ENCODE data around the gene ULBP2.
A peak's percentile ranks its signal among the peaks of the same experiment; 100 is the strongest.
"Not testable (repeated sequence)": the region's sequence is repeated elsewhere in the genome, so short reads cannot be mapped to it uniquely, and the experiment has no call there.

The ULBP2 gene

GRCh38 chr6:149951096-149951495, 9.3 kb downstream of the ULBP2 start:
- H3K4me3 ChIP-seq (ENCODE audit: low read depth, low read length): no peak overlapping the region
- no peaks in the 10 kb centered on the region for H3K9me3 ChIP-seq (ENCODE audit: severe bottlenecking)
- TF ChIP-seq CTCF (IDR thresholded peaks at IDR 0.05; ENCODE audit: low read depth, low read length): no peak
- H3K27ac ChIP-seq: no peak overlapping the region
- no peaks in the 10 kb centered on the region for H3K36me3 ChIP-seq
- peaks cover 31% of the 10 kb centered on the region for H3K27me3 ChIP-seq (ENCODE audit: insufficient read depth, low read depth, severe bottlenecking)
- DNase-seq: no peak

GRCh38 chr6:149951626-149952025, 9.8 kb downstream of the ULBP2 start:
- Histone ChIP-seq H3K36me3 (no peaks in the 10 kb centered on the region), H3K9me3 (ENCODE audit: severe bottlenecking) (no peaks in the 10 kb centered on the region), H3K27ac (no peak overlapping the region), H3K4me3 (ENCODE audit: low read depth, low read length) (no peak overlapping the region), H3K27me3 (ENCODE audit: insufficient read depth, low read depth, severe bottlenecking) (peaks cover 32% of the 10 kb centered on the region)
- DNase-seq: no peak
- no peak for TF ChIP-seq CTCF (IDR thresholded peaks at IDR 0.05; ENCODE audit: low read depth, low read length)

DNA sequence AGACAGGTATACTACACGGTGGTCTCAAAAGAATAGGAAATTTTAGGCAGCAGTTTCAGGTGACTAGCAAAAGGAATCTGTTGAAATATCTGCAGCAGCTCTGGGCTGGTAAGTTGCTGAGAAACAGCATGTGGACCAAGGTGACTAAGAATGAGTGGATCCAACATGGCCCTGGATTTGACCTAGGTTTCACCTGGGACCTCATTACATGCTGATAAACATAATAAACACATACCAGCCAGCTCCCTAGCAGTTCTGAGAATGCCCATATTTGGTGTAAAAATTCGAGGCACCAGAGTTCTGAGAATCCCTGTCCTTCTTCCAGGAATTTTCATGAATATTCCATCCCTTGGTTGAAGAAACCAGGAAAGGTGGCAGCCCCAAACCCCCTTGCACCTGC, 11.6 kb downstream of the ULBP2 start:
- not testable (repeated sequence) for H3K4me3 ChIP-seq (ENCODE audit: low read depth, low read length); DNase-seq
- peaks cover 41% of the 10 kb centered on the region for H3K27me3 ChIP-seq (ENCODE audit: insufficient read depth, low read depth, severe bottlenecking)

DNA sequence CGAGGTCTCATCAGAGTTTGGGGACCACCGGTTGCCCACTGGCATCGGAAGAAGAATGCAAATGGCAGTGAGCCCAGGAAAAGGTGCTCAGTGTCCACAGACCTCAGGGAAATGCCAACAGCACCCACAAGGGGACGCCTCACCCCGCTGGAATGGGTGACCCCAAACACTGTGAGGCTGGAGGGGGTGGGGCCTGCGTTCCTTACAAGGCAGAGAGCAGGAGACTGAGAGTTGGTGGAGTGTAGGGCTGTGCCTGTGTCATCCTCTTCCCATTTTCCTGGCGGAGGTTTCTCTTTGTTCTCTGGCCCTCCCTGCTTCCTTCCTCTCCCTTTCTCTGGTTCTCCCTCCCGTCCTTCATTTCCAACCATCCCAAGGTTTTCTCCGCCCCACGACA, 12.1 kb downstream of the ULBP2 start:
- H3K27me3 ChIP-seq (ENCODE audit: insufficient read depth, low read depth, severe bottlenecking): peaks cover 44% of the 10 kb centered on the region
- not testable (repeated sequence) for H3K4me3 ChIP-seq (ENCODE audit: low read depth, low read length); H3K36me3 ChIP-seq; H3K9me3 ChIP-seq (ENCODE audit: severe bottlenecking); DNase-seq; H3K27ac ChIP-seq

More for the DNA sequence above, 11.6 kb downstream of the ULBP2 start:
- not testable (repeated sequence) for H3K9me3 ChIP-seq (ENCODE audit: severe bottlenecking); H3K36me3 ChIP-seq; H3K27ac ChIP-seq

DNA sequence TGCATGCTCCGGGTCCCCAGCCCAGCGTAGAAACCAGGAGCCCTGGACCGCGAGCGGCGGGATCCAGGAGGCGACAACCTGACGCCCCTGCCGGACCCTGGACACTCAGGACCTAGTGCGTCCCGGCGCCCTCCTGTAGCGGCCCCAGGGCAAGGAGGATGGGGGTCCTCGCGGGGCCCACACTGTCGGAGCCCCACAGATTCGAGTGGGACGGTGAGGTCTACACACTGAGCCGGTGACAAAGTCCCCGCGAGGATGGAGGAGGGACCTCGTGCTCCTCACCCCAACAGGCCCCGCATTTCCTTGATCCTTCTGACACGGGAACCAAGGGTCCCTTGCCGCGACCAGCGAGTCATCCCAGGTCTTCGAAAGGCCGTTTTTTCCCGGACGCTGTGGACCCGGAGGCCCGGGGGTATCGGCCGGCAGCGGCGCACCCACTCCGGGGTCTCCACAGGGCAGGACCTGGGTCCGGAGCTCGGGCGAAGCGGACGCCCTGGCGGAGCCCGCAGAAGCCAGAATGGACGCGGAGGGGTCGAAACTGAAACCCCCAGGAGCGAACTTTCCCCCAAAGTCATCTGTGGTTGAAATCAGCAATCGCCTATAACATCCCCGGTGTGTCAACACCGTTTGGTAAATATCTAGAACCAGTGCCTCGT, 12.6 kb downstream of the ULBP2 start:
- H3K9me3 ChIP-seq (ENCODE audit: severe bottlenecking); H3K27ac ChIP-seq; H3K36me3 ChIP-seq; DNase-seq: not testable (repeated sequence)
- peak overlapping the region; percentile 16; the same call in 1 of the 2 replicates for H3K4me3 ChIP-seq (ENCODE audit: low read depth, low read length)
- peaks cover 49% of the 10 kb centered on the region for H3K27me3 ChIP-seq (ENCODE audit: insufficient read depth, low read depth, severe bottlenecking)

- not testable (repeated sequence) for H3K27ac ChIP-seq; H3K36me3 ChIP-seq; DNase-seq; H3K4me3 ChIP-seq (ENCODE audit: low read depth, low read length); H3K9me3 ChIP-seq (ENCODE audit: severe bottlenecking)
- H3K27me3 ChIP-seq (ENCODE audit: insufficient read depth, low read depth, severe bottlenecking): peaks cover 54% of the 10 kb centered on the region
Measured at GRCh38 chr6:149954984-149955653, 13.3 kb downstream of the ULBP2 start.

GRCh38 chr6:149955654-149956317, 14.0 kb downstream of the ULBP2 start:
- not testable (repeated sequence) for H3K27ac ChIP-seq; H3K9me3 ChIP-seq (ENCODE audit: severe bottlenecking); DNase-seq; H3K36me3 ChIP-seq; H3K4me3 ChIP-seq (ENCODE audit: low read depth, low read length)
- peaks cover 55% of the 10 kb centered on the region for H3K27me3 ChIP-seq (ENCODE audit: insufficient read depth, low read depth, severe bottlenecking)

GRCh38 chr6:149958124-149958523, 16.3 kb downstream of the ULBP2 start:
- H3K36me3 ChIP-seq; H3K27ac ChIP-seq; H3K9me3 ChIP-seq (ENCODE audit: severe bottlenecking); DNase-seq; H3K4me3 ChIP-seq (ENCODE audit: low read depth, low read length): not testable (repeated sequence)
- H3K27me3 ChIP-seq (ENCODE audit: insufficient read depth, low read depth, severe bottlenecking): peaks cover 46% of the 10 kb centered on the region

DNA sequence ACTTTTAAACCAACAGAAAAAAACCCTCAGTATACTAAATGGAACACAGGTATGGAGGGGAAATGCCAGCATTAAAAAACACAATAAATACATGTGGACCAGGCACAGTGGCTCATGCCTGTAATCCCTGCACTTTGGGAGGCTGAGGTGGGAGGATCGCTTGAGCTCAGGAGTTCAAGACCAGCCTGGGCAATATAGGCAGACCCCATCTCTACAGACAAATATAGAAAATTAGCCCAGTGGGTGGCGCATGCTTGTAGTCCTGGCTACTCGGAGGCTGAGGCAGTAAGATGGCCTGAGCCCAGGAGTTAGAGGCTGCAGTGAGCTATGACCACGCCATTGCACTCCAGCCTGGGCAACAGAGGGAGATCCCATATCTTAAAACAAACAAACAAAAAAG, 18.0 kb downstream of the ULBP2 start:
- not testable (repeated sequence) for H3K36me3 ChIP-seq; DNase-seq; H3K27ac ChIP-seq; H3K4me3 ChIP-seq (ENCODE audit: low read depth, low read length); H3K9me3 ChIP-seq (ENCODE audit: severe bottlenecking)
- peaks cover 52% of the 10 kb centered on the region for H3K27me3 ChIP-seq (ENCODE audit: insufficient read depth, low read depth, severe bottlenecking)
